Measurements from ENCODE around the gene GIT2.
"Not testable (repeated sequence)": the region's sequence is repeated elsewhere in the genome, so short reads cannot be mapped to it uniquely, and the experiment has no call there.

The GIT2 gene

DNA sequence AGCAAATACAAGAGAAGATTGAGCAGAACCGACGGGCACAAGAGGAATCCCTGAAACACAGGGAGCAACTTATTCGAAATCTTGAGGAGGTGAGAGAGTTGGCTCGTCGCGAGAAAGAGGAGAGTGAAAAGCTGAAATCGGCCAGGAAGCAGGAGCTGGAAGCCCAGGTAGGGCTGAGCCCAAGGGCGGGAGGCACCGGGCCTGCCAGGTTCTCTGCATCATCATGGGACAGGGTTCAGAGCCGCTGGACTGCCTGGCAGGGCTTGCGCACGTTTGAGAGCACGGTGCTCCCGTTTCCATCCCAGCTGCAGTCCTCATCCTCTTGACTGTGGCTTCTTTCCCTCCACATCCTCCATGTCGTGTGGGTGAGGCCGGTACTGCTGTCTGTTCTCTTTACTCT is 81.7 kb downstream of the GIT2 start:
- no peak for DNase-seq

DNA sequence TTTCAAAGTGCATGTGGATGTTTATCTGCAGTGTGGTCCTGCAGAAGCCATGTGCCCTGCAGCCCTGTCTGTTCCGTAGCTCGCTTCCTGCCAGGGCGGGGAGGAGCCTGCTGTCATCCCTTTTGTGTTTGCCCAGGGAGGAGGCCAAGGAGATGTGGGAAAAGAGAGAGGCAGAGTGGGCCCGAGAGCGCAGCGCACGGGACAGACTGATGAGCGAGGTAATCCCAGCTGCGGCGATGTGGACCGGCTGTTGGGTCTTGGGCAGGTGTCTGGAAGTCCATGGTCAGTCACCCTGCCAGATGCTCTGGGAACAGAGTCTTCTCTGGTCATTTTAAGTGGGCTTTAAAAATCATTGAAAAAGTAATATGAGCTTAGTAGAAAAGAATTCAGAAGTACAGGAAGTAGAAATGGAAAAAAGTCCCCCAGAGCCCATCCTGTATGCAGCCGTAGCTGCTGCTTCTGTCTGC is 83.3 kb downstream of the GIT2 start:
- no peak for DNase-seq

DNA sequence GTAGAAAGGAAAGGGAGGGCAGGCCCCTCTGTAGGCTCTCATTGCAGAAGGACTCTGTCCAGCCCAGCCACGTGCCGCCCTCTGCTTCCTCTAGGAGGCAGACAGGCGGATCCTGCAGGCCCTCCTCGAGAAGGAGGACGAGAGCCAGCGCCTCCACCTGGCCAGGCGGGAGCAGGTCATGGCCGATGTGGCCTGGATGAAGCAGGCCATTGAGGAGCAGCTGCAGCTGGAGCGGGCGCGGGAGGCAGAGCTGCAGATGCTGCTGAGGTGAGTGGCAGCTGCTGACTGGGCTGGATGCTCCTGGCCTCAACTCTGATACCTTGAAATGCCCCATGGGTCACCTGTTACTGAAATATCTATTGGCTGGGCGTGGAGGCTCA is 85.2 kb downstream of the GIT2 start:
- DNase-seq: no peak

DNA sequence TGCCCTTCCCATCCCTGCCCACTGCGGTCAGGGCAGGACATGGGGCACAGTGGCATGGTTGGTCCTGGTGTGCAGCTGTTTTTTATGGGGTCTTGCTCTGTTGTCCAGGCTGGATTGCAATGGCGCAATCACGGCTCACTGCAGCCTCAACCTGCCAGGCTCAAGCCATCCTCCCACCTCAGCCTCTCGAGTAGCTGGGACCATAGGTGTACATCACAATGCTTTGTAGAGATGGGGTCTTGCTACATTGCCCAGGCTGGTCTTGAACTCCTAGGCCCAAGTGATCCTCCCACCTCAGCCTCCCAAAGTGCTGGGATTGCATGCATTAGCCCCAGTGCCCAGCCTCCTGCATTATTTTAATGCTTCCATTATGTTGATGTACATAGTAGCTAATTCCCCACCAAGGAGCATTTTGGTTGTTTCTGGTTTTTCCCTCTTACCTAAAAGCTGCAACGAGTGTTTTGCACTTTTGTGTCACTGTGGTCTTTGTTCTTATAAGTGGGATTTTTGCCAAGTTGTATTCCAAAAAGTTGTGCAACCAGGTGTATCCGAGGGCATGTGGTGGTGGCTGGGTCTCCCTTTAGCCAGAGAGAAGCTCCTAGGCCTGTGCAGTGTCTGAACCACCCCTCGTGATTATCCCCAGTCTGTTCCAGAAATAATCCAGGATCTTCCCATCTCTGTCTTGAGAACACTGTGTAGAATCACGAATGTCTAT is 85.8 kb downstream of the GIT2 start:
- no peak for DNase-seq

DNA sequence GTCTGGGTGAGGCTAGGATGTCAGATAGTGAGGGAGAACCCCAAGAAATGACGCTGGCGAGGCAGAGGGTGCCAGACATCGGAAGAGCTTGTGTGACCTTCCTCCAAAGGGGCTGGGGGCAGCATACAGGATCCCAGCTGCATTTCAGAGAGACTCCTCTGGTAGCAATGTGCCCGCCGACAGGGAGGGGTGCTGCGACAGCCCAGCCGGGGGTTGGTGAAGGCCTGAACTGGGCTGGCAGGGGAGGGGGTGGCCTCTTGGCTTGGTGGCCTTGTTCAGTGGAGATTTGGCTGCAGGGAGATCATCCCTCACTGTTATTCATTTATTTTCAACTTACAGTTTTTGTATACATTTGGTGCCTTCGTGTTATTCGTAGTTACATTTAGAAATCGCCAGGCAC is 90.9 kb downstream of the GIT2 start:
- DNase-seq: no peak

DNA sequence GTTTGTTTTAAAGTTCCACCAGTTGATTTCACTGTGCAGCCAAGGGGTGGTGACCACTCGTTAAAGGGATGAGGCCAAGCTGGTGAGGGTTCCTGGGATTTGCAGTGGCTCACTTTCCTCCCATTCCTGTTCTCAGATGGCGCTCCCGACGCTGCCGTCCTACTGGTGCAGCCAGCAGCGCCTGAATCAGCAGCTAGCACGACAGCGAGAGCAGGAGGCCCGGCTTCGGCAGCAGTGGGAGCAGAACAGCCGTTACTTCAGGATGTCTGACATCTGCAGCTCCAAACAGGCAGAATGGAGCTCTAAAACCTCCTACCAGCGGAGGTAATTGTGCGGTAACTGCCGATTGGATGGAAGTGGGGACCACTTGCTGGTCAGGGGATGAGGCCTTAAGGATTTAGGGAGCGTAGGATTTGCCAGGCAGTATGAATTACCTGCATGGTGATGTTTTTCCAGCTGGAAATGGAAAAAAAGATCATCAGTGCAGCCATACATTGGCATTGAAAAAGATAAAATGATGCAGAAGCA is 93.2 kb downstream of the GIT2 start:
- no peak for DNase-seq

DNA sequence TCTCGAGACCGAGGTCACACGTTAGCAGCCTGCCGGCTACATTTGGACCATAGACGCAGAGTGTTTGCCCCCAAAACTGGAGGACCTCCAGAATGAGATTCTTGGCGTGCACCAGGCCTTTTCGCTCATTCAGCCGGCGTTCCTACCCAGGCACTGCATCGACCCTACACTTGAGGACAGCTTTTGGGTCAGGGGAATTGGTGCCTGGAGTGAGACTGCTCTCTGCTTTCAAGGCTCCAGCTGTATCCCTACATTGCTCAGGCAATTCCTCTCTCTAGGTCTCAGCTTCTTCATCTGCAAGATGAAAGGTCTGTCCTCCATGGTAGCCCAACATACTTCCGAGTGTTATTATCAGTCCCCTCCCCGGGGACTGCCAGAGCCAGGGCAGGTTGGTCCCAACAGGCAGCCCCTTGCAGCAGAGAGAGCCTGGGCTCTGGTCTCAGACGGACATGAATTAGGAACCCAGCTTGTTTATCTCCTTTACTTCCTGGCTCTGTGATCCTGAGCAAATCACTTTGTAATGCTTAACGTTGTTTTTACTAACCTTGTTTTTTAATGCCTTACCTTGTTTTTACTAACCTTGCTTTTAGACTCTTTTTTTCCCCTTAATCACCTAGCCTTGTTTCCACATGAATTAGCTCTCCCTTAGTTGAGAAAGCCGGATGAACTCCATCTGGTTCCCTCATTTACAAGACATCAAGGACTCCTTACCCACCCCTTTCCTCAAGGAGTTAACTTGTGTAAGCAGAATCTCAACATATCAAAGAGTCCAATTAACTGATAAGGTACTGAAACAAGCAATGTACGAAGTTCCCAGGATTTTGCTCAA is 95.2 kb downstream of the GIT2 start:
- no peak for DNase-seq

DNA sequence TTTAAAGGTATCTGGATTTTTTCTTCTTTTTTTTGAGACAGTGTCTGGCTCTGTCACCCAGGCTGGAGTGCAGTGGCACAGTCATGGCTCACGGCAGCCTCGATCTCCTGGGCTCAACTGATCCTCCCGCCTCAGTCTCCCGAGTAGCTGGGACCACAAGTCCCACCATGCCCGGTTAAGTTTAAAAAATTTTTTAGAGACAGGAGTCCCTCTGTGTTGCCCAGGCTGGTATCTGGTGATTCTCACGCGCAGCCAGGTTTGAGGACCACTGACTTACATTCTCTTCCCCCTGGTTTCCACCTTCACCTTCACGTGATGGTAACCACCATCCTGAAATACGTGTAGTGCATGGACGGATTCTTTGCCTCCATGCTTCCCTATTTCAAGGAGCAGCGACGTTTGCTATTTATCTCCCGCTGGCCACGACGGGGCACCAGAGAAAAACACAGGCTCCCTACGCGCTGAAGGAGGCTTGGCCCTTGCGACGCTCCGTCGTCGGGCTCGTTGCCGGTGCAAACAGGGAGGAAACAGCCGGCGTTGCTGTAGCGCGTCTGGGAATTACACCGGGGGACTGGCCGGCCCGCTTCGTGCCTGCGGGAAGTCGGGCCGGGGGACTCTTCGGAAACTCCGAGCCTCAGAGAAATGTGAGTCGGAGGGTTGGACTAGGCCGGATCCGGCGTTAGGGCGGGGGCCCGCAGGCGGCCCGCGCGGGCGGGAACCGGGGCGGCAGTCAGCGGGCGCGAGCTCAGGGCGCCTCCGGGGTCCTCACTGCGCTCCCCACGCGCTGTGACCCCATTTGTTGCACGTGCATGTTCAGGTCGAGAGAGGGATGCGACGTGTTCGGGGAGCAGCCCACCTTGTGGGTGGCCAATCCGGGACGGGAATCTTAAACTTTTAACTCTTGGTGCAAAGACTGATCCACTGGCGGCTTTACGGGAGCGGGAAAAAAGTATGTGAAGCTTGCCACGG is 96.1 kb downstream of the GIT2 start, which contains the start of gene TCHP:
Gene TCHP (plus strand): TSS at position 492 of the 969 bp plus-strand sequence. CDS start 2,753 bp downstream, outside the sequence.
- DNase-seq: peak; percentile 30

DNA sequence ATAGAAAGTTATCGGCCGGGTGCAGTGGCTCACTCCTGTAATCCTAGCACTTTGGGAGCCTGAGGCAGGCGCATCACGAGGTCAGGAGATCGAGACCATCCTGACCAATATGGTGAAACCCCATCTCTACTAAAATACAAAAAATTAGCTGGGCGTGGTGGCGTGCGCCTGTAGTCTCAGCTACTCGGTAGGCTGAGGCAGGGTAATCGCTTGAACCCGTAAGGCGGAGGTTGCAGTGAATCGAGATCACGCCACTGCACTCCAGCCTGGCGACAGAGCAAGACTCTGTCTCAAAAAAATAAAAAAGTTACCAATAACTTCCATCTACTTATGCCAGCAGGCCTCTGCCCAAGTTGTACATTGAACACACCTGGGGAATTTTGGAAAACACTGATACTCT is 96.8 kb downstream of the GIT2 start:
- not testable (repeated sequence) for DNase-seq

DNA sequence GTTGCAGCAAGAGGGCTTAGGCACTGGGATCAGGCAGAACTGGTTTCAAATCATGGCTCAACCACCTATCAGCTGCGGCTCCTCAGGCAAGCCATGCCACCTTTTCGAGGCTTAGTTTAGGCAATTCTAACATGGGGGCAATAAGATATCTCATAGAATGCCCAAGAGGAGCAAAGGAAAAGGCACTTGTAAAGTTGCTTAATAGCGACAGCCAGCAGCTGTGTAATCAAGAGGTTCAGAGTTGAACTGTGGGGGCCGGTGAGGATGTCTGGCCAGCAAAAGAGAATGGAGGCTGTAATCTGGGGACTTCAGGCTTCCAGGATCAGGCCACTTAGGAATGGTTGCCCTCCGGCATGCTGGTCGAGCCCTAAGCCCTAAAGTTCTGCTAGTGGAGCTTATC is 99.1 kb downstream of the GIT2 start:
- DNase-seq: no peak

DNA sequence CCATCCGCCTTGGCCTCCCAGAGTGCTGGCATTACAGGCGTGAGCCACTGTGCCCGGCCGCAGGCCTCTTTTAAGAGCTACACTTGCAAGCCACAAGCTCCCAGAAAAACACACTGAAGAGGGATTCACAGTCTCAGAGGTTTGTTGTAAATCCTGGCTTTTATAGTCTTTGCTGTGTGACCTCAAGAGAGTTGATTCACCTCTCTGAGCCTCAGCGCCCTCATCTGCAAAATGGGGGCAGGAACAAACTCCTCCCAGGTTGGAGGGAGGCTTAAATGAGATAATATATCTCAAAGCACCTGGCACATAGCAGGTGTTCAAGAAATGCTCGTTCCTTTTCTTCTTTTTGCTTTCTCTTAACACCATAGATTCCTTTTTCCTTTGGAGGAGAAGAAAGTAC is 100.0 kb downstream of the GIT2 start:
- DNase-seq: no peak

DNA sequence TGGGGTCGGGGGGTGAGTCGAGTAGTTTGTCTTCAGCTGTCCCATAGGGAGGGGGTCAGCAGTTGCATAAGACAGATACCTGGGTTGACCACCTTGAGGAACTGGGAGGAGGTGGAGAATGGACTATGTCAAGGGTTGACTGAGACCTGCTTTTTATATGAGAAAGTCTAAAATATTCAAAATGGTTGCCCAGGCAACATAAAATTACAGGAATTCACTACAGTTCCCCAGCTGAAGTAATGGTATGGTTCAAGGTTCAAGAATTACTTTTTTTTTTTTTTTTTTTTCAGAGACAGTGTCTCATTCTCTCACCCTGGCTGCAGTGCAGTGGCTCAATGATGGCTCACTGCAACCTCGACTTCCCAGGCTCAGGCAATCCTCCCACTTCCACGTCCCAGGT is 101.2 kb downstream of the GIT2 start:
- DNase-seq: no peak

DNA sequence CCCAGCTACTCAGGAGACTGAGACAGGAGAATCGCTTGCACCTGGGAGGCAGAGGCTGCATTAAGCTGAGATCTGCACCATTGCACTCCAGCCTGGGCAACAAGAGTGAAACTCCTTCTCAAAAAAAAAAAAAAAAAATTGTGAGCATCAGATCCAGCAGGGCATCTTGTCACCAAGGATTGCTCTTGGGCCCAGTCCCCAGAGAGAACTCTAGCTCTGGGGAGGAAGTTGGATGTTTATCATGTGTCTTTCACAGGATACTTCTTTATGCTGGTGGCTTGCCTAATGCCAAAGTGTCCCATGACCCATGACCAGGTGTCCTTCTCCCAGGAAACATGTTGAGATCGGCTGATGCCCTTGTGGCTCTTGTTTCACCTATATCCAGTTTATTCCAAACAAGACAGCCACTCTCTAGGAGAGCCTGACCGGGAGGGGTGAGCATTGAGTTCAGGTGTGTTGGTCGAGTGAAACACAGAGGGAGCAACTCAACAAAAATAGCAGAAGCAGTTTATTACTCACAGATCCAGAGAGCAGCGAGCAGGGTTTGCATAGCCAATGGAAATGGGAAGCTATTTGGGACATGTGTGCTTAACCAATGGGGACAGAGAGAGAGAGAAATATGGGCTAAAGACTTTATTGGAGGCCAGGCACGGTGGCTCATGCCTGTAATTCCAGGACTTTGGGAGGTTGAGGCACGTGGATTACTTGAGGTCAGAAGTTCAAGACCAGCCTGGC is 102.7 kb downstream of the GIT2 start:
- DNase-seq: no peak

DNA sequence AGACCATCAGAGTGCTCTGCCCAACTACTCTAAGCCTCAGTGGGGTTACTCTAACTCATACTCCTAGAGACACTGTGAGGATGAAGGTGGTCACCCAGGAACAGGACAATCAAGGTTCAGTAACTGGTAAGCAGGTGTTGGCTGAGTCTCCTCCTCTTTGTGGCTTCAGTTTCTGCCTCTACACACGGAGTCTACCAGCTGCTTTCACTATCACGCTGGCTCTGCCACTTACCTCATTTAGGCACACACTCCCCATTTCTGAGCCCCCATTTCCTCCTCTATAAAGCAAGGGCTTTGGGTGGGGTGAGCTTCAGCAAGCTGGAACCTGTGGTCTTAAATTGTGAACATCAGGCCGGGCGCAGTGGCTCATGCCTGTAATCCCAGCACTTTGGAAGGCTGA is 103.4 kb downstream of the GIT2 start:
- no peak for DNase-seq

DNA sequence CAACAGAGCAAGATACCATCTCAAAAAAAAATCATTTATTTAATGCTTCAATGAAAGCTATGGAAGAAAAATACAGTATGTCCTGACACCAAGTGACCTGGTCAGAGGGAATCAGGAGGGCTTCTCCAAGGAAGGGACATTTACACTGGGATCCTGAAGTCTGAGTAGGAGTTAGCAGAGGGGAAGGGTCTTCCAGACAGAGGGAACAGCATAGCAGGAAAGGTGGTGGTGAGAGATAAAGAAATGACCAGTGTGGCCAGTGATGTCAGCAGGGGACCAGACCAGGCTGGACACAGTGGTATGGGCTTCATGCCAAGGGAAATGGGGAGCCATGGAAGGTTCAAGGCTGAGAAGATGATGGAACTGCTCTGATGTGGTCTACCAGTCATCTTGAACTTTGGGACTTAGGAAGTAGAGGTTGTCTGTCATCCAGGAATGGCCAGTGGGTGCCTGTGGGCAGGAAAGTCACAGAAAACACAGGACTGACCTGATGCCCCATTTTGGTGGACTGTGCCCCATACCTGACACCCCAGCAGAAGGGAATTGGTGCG is 103.9 kb downstream of the GIT2 start:
- no peak for DNase-seq

DNA sequence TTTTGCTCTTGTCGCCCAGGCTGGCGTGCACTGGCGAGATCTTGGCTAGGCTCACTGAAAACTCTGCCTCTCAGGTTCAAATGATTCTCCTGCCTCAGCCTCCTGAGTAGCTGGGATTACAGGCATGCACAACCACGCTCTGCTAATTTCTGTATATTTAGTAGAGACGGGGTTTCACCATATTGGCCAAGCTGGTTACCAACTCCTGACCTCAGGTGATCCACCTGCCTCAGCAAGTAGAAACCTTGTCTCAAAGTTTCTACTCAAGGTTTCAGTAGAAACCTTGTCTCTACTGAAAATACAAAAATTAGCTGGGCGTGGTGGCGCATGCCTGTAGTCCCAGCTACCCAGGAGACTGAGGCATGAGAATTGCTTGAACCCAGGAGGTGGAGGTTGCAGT is 104.4 kb downstream of the GIT2 start:
- DNase-seq: not testable (repeated sequence)

DNA sequence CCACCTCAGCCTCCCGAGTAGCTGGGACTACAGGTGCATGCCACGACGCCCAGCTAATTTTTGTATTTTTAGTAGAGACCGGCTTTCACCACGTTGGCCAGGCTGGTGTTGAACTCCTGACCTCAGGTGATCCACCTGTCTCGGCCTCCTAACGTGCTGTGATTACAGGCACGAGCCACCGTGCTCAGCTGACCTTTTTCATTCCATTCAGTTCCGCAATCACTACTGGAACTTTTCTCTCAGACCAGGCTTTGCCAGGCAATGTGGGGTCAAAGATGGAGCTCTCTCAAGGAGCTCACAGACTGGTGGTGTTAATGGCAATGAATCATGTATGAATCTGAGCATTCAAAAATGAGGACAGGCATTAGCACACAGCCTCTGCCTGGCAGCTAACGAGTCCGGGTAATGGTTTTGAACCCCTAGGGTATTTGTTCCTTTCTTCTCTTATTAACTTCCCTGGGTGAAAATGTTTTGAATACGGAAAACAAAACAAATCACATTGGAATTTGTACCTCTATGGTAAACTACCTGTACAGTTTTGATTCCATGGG is 105.5 kb downstream of the GIT2 start:
- DNase-seq: no peak

DNA sequence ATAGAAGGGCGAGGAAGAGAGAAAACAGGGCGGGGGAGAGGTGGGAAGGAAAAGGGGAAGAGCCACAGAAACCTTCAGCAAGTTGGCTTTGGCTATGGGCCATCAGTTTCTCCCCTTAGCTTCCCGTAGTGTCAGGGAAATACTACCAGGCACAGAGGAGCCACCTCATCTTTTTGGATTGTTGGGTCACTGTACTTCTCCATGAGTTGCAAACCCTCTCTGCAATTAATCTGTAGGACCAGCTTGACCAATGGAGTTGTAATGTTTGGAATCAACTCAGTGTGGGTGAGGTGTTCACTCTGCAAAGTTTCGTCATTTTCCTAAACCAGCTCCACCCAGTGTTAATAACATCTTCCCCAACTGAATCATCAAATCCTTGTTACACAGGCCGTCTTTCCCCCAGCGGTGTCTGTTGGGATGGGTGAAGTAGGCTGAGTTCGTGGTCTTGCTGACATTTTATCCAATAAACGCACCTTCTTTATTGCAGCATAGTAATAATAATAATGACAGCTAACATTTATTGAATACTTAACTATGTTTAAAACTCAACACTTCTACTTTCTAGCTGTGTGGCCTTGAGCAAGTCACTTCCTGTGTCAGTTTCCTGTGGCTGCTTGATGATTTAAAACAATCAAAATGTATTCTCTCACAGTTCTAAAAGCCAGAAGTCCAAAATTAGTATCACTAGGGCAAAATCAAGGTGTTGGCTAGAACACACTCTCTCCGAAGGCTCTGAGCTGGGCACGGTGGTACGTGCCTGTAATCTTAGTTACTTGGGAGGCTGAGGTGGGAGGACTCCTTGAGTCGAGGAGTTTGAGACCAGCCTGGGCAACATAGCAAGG is 107.8 kb downstream of the GIT2 start:
- no peak for DNase-seq

DNA sequence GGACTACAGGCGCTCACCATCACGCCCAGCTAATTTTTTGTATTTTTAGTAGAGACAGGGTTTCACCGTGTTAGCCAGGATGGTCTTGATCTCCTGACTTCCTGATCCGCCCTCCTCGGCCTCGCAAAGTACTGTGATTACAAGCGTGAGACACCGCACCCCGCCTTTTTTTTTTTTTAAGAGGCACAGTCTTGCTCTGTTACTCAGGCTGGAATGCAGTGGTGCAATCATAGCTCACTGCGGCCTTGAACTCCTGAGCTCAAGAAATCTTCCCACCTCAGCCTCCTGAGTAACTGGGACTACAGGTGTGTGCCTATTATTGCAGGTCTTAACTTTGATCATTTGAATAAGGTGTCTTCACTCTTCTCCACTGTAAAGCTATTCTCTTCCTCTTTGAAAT is 110.6 kb downstream of the GIT2 start:
- DNase-seq: no peak

DNA sequence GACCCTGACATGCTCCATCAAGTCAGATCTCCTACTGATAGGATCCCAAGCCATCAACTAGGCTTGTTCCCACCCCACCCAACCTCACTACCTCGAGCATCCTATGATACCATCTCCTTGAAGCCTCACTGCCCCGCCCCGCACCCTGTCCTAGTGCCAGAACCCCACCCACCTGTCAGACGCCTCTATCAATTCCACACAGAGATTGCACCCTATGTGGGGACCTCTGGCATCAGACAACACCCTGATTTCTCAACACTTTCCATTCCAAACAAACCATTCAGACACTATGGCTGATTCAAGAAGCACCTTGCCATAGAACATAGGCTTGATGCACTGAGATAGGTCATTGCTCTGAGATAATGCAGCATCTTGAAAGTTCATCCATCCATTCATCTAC is 112.7 kb downstream of the GIT2 start:
- DNase-seq: no peak

DNA sequence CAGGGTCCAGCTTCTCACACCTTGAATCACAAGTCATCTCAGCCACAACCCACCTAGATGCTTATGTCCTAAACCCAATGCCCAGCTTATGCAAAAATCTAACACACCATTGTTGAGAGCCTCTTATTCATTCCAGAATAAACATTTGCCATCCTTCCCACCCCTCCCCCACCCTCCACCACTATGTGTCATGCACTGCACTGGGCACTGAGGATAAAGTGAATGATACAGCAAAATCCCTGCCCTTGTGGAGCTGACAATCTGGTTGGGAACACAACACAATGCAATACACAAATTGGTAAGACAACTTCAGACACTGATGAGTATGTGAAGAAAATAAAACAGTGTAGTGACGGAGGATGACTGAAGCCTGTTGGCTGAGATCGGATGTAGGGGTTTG is 114.4 kb downstream of the GIT2 start:
- no peak for DNase-seq
